ENCODE data around the gene IGFBPL1. TPM values are rescaled to one million over a fixed set of nuclear protein-coding genes. Genes with fewer than 3 reads are reported as not detected.
A peak's percentile ranks its signal among the peaks of the same experiment; 100 is the strongest.
"Not testable (repeated sequence)": the region's sequence is repeated elsewhere in the genome, so short reads cannot be mapped to it uniquely, and the experiment has no call there.

The IGFBPL1 gene
- total and polyA plus RNA-seq, 10 of the 15 experiments (the other 5 are each of a cell fraction or from before 2014, with no cell fraction given): 0.25 TPM; not detected in 9

DNA sequence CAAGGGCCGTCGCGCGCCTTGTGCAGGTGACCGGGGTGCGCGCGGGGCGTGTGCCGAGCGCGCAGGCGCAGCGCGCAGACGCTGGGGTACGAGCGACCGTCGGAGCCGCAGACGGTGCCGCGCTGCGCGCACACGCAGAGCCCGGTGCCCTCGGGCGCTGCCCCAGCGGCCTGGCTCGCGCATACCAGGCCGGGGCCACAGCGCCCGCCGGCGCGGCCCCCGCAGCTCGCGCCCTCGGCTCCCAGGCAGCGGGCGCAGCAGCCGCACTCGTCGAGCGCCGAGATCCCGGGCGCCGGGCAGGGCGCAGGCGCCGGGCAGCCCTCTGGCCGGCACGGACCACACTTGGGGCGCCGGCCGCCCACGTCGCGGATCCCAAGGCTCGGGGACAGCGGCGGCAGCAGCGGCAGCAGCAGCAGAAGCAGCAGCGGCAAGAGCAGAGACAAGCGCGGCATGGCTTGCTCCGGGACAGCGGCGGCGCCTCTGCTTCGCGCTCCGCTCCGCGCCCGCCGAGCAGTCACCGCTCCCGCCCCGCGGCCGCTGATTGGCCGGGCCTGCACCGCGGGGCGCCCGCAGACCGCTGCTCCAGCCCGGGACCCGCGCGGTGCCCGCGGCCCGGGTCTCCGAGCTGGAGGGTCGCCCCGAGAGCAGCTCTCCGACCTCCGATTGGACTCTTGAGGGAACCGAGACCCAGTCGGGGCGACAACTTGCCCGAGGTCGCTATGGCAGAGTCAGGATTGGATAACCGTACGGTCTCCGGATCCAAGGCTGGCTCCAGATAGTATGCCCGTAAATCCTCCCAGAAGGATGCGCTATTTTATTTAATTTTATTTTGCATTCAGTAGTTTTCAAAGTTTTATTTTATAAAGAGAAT lies at the start of gene IGFBPL1 (continued):
- TF ChIP-seq, protein P1, sequence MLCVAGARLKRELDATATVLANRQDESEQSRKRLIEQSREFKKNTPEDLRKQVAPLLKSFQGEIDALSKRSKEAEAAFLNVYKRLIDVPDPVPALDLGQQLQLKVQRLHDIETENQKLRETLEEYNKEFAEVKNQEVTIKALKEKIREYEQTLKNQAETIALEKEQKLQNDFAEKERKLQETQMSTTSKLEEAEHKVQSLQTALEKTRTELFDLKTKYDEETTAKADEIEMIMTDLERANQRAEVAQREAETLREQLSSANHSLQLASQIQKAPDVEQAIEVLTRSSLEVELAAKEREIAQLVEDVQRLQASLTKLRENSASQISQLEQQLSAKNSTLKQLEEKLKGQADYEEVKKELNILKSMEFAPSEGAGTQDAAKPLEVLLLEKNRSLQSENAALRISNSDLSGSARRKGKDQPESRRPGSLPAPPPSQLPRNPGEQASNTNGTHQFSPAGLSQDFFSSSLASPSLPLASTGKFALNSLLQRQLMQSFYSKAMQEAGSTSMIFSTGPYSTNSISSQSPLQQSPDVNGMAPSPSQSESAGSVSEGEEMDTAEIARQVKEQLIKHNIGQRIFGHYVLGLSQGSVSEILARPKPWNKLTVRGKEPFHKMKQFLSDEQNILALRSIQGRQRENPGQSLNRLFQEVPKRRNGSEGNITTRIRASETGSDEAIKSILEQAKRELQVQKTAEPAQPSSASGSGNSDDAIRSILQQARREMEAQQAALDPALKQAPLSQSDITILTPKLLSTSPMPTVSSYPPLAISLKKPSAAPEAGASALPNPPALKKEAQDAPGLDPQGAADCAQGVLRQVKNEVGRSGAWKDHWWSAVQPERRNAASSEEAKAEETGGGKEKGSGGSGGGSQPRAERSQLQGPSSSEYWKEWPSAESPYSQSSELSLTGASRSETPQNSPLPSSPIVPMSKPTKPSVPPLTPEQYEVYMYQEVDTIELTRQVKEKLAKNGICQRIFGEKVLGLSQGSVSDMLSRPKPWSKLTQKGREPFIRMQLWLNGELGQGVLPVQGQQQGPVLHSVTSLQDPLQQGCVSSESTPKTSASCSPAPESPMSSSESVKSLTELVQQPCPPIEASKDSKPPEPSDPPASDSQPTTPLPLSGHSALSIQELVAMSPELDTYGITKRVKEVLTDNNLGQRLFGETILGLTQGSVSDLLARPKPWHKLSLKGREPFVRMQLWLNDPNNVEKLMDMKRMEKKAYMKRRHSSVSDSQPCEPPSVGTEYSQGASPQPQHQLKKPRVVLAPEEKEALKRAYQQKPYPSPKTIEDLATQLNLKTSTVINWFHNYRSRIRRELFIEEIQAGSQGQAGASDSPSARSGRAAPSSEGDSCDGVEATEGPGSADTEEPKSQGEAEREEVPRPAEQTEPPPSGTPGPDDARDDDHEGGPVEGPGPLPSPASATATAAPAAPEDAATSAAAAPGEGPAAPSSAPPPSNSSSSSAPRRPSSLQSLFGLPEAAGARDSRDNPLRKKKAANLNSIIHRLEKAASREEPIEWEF (IDR thresholded peaks at IDR 0.05; ENCODE audit: insufficient replicate concordance, low read depth, low read length): no peak

DNA sequence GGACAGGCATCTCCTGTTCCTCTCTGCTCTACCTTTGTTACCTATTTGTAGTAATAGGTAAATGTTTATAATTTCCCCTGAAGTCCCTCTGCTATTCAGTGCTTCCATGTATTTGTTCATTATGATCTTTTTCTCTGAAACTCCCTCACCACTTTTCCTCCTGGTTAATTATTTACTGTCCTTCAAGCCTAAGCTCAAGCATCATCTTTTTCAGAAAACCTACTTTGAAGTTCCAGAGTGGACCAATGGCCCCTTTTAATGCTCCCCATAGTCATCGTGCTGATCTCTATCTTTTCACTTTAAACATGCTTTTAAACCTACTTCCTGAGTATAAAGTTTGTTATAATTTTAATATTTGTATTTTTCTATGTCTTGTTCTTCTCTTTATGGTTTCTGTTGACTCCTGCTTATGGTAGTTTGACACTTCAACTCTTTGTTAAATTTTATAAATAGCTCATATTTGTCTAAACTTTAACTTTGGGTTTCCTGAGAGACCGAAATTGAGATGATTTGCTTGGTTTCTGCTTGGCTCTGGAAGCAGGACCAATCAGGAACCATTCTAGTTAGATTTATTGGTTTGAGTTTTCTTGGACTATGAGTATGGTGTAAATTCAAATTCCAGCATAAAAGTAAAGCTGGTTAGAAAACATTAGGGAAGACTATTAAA lies 48.5 kb upstream of the IGFBPL1 start:
- not testable (repeated sequence) for FAIRE-seq

More for the DNA sequence above, 48.5 kb upstream of the IGFBPL1 start:
- WGBS (ENCODE audit: insufficient coverage, insufficient replicate concordance, low lambda C conversion rate, missing lambda C conversion rate): 12% methylated on average over 2 of the region's 2 CpGs
- H3K9ac ChIP-seq (ENCODE audit: control insufficient read depth, insufficient read depth, low read length); BruUV-seq (replicated peaks); H3K79me2 ChIP-seq (ENCODE audit: control insufficient read depth, insufficient read depth, low read length); H3K27me3 ChIP-seq (replicated peaks in 1 of 2; ENCODE audit: control insufficient read depth in 2 of 2, insufficient read depth in 2 of 2, low read length in 1 of 2); H3K4me2 ChIP-seq (ENCODE audit: control insufficient read depth, insufficient read depth); DNase-seq (ENCODE audit: low read depth, low spot score); H3K4me1 ChIP-seq (ENCODE audit: control insufficient read depth, insufficient read depth, low read length); H3K27ac ChIP-seq (ENCODE audit: control insufficient read depth, insufficient read depth); in situ Hi-C loops (cut with MboI); H3K4me3 ChIP-seq; H3K9me3 ChIP-seq (replicated peaks; ENCODE audit: control insufficient read depth, insufficient read depth, low read length); H2AFZ ChIP-seq (ENCODE audit: control insufficient read depth, low read depth, low read length); intact Hi-C loops (cut with micrococcal nuclease; ENCODE audit: unreplicated experiment); H3K36me3 ChIP-seq (ENCODE audit: control insufficient read depth in 2 of 2, insufficient read depth in 2 of 2, low read length in 1 of 2); H4K20me1 ChIP-seq (ENCODE audit: control insufficient read depth, insufficient read depth): not testable (repeated sequence)
- peak; percentile 55 for ATAC-seq
- SMC1A ChIA-PET (ENCODE audit: uncharacterized antibody, unreplicated experiment): interaction anchor here (1.2 to 2.2 kb wide), 7 partner anchors 14 to 41 kb away, joined by 3 to 7 read pairs (median 4); no protein-coding TSS in a partner anchor
- RAD21 ChIA-PET (ENCODE audit: unreplicated experiment): interaction anchor here (0.7 to 1.8 kb wide), 4 partner anchors 9 to 390 kb away, joined by 3 read pairs; no protein-coding TSS in a partner anchor
- POLR2A ChIA-PET: interaction anchor here (1.3 kb wide), 1 partner anchor 35 kb away, joined by 5 read pairs; no protein-coding TSS in a partner anchor
- CTCF ChIA-PET: interaction anchor here (1.4 to 1.6 kb wide), 2 partner anchors 19 to 55 kb away, joined by 4 to 7 read pairs; no protein-coding TSS in a partner anchor
